Cardiac muscle cell (in vitro differentiated cells and primary cell): Measurements from ENCODE around the gene WDR82. TPM values are rescaled to one million over a fixed set of nuclear protein-coding genes. Genes with fewer than 3 reads are reported as not detected.

ENCODE experiments used
- DNase-seq, 2 donors: peaks; one replicate each; pipeline versions ENCODE4 v3.0.0 to v3.0.0-alpha.2; 2010 to 2017; ENCODE audit warnings: low read depth in 1 of 2, low spot score in 1 of 2
- H3K27ac ChIP-seq: fragments of 200-600 bp; sonication (generic); 2 replicates; pipeline ENCODE4 v1.5.1; 2016
- H3K27me3 ChIP-seq: fragments of 200-600 bp; sonication (generic); 2 replicates; pipeline ENCODE4 v1.6.0; 2016; ENCODE audit warnings: control low read depth
- H3K36me3 ChIP-seq: fragments of 200-600 bp; sonication (generic); 2 replicates; pipeline ENCODE4 v1.5.1; 2016; ENCODE audit warnings: control low read depth
- H3K4me1 ChIP-seq: fragments of 200-600 bp; sonication (generic); 2 replicates; pipeline ENCODE4 v1.8.1; 2017; ENCODE audit warnings: low read depth, mild to moderate bottlenecking, mixed run types
- H3K4me3 ChIP-seq: fragments of 200-600 bp; sonication (generic); 2 replicates; pipeline ENCODE4 v1.5.1; 2016; ENCODE audit warnings: mild to moderate bottlenecking
- H3K9me3 ChIP-seq: fragments of 200-600 bp; sonication (generic); 2 replicates; pipeline ENCODE4 v1.5.1; 2017; ENCODE audit warnings: low read depth, mild to moderate bottlenecking, control low read depth
- CTCF ChIP-seq: IDR thresholded peaks from 2 replicates; pipeline ENCODE4 v1.5.1; 2012; ENCODE audit warnings: low read depth, mild to moderate bottlenecking, low read length
- polyA plus RNA-seq: library from polyadenylated mRNA; unstranded; fragments of >200 nt; fragmentation: Nextera tagmentation; extraction: Ambion mirVana; gene quantifications from 2 replicates; pipeline ENCODE4 v1.2.1, GENCODE V29; 2016
- total RNA-seq: library from RNA; depleted of rRNA; stranded (reverse); fragments of >200 nt; gene quantifications from 2 replicates; pipeline ENCODE4 v1.2.3, GENCODE V29; 2016

Gene WDR82
- total and polyA plus RNA-seq, 2 experiments from 2014 or later: 30.7 to 35.4 TPM

- H3K36me3 ChIP-seq: no peaks in the 10 kb centered on the region
- H3K4me3 ChIP-seq: no peak overlapping the region
- H3K4me1 ChIP-seq: peaks cover 1% of the 10 kb centered on the region
- H3K9me3 ChIP-seq: no peaks in the 10 kb centered on the region
- no peak for TF ChIP-seq CTCF
- DNase-seq: no peak
- no peaks in the 10 kb centered on the region for H3K27me3 ChIP-seq
- no peak overlapping the region for H3K27ac ChIP-seq
Observed at GRCh38 chr3:52305926-52306325, 27.5 kb upstream of the WDR82 start.

- TF ChIP-seq CTCF: no peak
- no peak overlapping the region for H3K4me3 ChIP-seq
- no peaks in the 10 kb centered on the region for H3K9me3 ChIP-seq
- no peak overlapping the region for H3K27ac ChIP-seq
- H3K27me3 ChIP-seq: no peaks in the 10 kb centered on the region
- no peak for DNase-seq
- H3K36me3 ChIP-seq: no peaks in the 10 kb centered on the region
- H3K4me1 ChIP-seq: peaks cover 22% of the 10 kb centered on the region
Observed at GRCh38 chr3:52303811-52304210, 25.4 kb upstream of the WDR82 start.

GRCh38 chr3:52302426-52303145 is 24.1 kb upstream of the WDR82 start:
- TF ChIP-seq CTCF: no peak
- Histone ChIP-seq H3K36me3 (no peaks in the 10 kb centered on the region), H3K4me3 (no peak overlapping the region), H3K4me1 (peaks cover 33% of the 10 kb centered on the region), H3K27me3 (no peaks in the 10 kb centered on the region), H3K9me3 (no peaks in the 10 kb centered on the region), H3K27ac (no peak overlapping the region)
- no peak for DNase-seq

GRCh38 chr3:52299879-52300611 is 21.6 kb upstream of the WDR82 start:
- DNase-seq: peak; percentile 47 to 85
- H3K4me3 ChIP-seq: no peak overlapping the region
- H3K27ac ChIP-seq: peak overlapping the region; percentile 79
- no peaks in the 10 kb centered on the region for H3K36me3 ChIP-seq
- no peaks in the 10 kb centered on the region for H3K9me3 ChIP-seq
- peaks cover 33% of the 10 kb centered on the region for H3K4me1 ChIP-seq
- TF ChIP-seq CTCF: no peak
- no peaks in the 10 kb centered on the region for H3K27me3 ChIP-seq

GRCh38 chr3:52299247-52299878 is 20.9 kb upstream of the WDR82 start:
- DNase-seq: no peak
- no peak for TF ChIP-seq CTCF
- peak overlapping the region; percentile 79 for H3K27ac ChIP-seq

More at GRCh38 chr3:52299247-52299878, 20.9 kb upstream of the WDR82 start:
- Histone ChIP-seq H3K4me1 (peaks cover 33% of the 10 kb centered on the region), H3K27me3 (no peaks in the 10 kb centered on the region), H3K36me3 (no peaks in the 10 kb centered on the region), H3K4me3 (peak overlapping the region; percentile 10), H3K9me3 (no peaks in the 10 kb centered on the region)
